Jurkat, Clone E6-1 (cell line): ENCODE data around the gene PGS1.

Experiments used
- DNase-seq: peaks from one replicate; pipeline ENCODE4 v3.0.0-alpha.2; 2011; ENCODE audit warnings: low read depth, low spot score
- H3K4me3 ChIP-seq: 2 replicates; pipeline ENCODE4 v1.5.1; 2011; ENCODE audit warnings: mild to moderate bottlenecking, low read length, control low read depth, moderate library complexity

Gene PGS1

GRCh38 chr17:78345172-78345571, 33.3 kb upstream of the PGS1 start:
- H3K4me3 ChIP-seq, result no peak overlapping the region
- DNase-seq, result no peak

GRCh38 chr17:78345791-78346494, 32.5 kb upstream of the PGS1 start:
- no peak overlapping the region for H3K4me3 ChIP-seq
- no peak for DNase-seq

GRCh38 chr17:78346605-78347250, 31.7 kb upstream of the PGS1 start:
- no peak overlapping the region for H3K4me3 ChIP-seq
- no peak for DNase-seq

GRCh38 chr17:78347453-78347852, 31.0 kb upstream of the PGS1 start:
- no peak overlapping the region for H3K4me3 ChIP-seq
- DNase-seq, result no peak

- DNase-seq, result no peak
- no peak overlapping the region for H3K4me3 ChIP-seq
These were observed 30.2 kb upstream of the PGS1 start for GRCh38 chr17:78348055-78348770.

GRCh38 chr17:78349891-78350642, 28.4 kb upstream of the PGS1 start:
- no peak for DNase-seq
- no peak overlapping the region for H3K4me3 ChIP-seq

DNA sequence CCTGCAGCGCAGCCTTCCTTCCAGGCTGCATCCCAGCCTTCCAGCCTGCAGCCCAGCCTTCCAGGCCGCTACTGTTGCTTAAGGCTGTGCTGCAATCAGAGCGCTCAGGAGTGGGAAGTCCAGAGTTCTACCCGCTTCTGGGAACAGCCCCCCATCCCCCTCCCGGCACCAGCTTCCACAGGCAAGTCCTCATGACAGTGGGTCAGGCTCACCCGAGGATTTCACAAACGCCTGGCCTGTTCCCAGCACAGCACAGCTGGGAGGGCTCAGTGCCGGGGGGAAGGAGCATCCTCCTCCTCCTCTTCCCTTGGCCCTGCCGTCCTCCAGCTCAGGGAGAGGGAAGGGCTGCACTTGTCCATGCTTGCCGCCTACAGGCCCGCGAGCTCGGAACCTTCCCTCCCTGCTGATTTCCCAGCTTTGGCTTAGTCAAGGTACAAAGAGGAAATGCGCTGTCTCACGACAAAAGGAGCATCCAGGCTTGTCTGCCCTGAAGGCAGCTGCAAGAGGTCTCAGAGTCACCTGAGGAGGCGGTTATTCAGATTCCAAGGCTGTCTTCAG, 26.9 kb upstream of the PGS1 start:
- no peak overlapping the region for H3K4me3 ChIP-seq
- no peak for DNase-seq

- no peak overlapping the region for H3K4me3 ChIP-seq
- DNase-seq, result no peak
These were observed 24.6 kb upstream of the PGS1 start for GRCh38 chr17:78353834-78354233.

- no peak overlapping the region for H3K4me3 ChIP-seq
These were observed 23.3 kb upstream of the PGS1 start for GRCh38 chr17:78355045-78355641.

GRCh38 chr17:78355701-78356100, 22.7 kb upstream of the PGS1 start:
- H3K4me3 ChIP-seq, result no peak overlapping the region
- DNase-seq, result no peak

More at GRCh38 chr17:78355045-78355641, 23.3 kb upstream of the PGS1 start:
- no peak for DNase-seq

DNA sequence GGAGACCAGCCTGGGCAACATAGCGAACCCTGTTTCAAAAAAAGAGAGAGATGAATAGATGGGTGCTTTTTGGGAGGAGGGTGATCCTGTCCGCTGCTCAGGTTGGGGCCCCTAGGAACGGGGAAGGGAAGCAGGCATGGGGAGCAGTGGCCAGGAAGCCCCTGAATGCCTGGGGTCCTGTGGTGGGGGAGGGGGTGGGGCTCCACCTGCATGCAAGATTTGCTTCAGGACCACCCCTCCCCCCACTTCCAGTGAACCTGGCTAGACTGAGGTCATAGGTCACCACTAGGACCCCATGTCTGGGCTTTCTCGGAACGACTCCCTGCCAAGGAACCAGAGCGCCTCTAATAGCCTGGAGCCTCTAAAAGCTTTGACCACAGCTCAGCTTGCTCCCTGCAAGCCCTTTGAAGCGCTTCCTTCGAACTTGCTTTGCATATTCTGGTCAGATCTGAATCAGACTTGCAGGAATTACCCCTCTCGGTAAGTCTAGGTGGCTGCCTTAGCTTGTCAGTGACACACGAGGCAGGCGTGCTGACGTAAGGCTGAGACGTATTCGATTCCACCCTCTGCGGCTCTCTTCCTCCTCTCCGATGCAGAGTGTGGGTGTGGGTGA, 22.2 kb upstream of the PGS1 start:
- H3K4me3 ChIP-seq, result peak overlapping the region; percentile 36
- peak; percentile 88 for DNase-seq

DNA sequence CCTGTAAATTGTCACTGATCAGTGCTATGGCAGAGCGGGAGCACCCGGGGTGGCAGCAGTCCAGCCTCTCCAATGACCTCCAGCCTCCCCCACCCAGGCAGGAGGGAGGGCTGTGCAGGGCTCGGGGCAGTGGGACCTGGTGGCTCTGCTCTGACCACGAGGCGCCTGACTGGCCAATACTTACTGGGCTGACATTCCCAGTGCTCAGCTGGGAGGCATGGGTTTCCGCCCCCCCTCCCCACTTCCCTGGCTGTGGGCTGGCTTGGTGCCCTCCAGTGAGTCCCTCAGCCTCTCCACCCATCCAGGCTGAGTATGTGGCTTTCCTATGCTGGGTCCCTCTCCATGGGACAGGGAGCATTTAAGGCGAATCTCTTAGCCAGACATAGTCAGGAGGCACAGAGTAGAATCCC, 21.3 kb upstream of the PGS1 start:
- DNase-seq, result no peak

DNA sequence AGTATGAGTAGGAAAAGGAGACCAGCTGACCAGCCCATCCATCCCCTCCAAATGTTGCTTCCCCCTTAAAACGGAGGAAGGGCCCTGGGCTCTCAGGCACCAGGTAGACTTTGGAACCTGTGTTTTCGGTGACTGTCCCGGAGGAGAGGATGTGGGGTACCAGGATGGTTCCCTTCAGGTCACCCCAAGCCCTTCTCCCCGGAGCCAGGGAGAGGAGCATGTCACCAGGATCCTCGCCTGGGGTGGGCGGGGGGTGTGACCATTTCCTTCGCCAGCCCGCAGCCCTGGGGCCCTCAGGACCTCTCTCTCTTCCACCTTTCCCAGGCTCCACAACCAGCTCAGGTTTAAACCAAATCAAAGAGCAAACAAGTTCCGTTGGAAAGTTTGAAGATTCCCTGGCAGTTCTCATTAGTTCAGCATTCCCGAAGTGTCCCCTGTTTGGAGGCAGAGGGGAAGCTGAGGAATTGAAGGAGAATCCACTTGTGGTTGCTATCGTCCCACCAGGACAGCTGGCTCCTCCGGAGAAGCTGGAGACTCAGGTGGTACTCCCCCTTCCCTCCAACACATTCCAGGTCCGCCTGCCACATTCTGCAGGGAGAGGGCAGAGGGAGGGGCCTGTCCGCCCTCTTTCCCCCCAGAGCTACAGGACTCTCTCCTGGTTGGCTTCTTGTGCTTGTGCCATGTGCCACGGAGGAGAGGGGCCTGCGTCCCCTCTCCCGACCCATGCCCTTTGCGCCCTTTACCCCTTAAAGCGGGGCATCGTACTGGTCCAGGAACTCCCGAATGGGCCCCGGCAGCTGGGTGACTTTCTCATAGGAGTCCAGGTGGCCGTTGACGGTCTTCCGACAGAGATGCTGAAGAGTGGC, 20.5 kb upstream of the PGS1 start:
- no peak overlapping the region for H3K4me3 ChIP-seq
- no peak for DNase-seq

More for the DNA sequence above, 21.3 kb upstream of the PGS1 start:
- H3K4me3 ChIP-seq, result no peak overlapping the region

DNA sequence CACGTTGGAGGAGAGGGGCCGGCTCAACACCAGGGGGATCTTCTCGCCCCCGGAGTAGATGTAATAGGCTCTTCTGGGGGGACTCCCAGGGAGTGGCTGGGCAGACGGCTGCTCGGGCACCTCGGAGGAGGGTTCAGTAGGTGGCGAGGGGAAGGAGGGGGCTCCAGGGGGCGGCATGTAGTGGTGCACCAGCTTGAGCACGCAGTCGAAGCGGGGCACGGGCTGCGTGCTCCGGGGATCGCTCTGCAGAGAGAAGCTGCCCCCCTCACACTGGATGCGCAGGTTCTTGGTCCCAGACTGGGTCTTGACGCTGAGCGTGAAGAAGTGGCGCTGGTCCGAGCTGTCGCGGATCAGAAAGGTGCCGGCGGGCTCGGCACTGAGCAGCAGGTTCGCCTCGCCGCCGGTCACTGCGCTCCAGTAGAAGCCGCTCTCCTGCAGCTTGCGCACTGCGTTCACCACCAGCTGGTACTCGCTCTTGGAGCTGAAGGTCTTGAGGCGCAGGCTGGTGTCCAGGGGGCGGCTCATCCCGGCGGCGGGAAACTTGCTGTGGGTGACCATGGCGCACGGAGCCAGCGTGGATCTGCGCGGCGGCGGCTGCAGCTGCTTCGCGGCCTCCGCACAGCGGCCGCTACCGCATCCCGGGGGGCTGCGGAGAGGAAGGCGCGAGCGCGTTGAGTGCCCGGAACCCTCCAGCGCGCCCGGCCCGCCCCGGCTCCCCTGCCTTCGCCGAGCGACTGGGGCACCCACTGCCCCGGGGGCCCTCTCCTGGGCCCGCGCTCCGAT, 19.7 kb upstream of the PGS1 start:
- H3K4me3 ChIP-seq, result no peak overlapping the region
- DNase-seq, result no peak

GRCh38 chr17:78359321-78359996, 19.0 kb upstream of the PGS1 start:
- DNase-seq, result no peak
- peak overlapping the region; percentile 47 for H3K4me3 ChIP-seq

DNA sequence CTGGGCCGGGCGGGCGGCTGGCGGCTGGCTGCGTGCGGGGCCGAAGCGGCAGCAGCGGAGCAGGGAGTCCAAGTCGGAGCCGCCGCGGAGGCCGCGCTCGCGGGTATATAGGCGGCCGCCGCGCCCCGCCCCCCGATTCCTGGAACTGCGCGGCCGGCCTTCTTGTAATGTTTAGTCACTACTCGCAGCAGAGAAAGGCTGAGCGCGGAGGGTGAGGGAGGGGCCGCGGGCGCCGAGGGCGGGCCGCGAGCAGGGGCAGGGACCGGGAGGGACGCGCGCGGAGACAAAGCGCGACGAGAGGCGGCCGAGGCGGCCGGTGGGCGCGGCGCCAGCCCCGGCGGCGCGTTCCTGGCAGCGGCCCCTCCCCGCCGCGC, 18.5 kb upstream of the PGS1 start, which contains the start of gene SOCS3:
Gene SOCS3, minus strand, starts transcription at position 81 of the 374 bp plus-strand sequence. CDS start 982 bp downstream, outside the sequence.
- H3K4me3 ChIP-seq, result peak within 1 kb of the TSS; percentile 47
- peak; percentile 62 for DNase-seq
